Choroid plexus epithelial cell (primary cell): ENCODE data around the gene MVP.
A peak's percentile ranks its signal among the peaks of the same experiment; 100 is the strongest.

Experiments used
- DNase-seq: peaks from one replicate; pipeline ENCODE4 v3.0.0-alpha.2; 2010; ENCODE audit warnings: low read depth
- H3K4me3 ChIP-seq: 2 replicates; pipeline ENCODE4 v1.5.1; 2011; ENCODE audit warnings: low read depth, mild to moderate bottlenecking, control low read depth, low read length, moderate library complexity
- TF ChIP-seq, protein P1 (sequence below): conservative IDR thresholded peaks from 2 replicates; pipeline ENCODE4 v1.5.1; 2011; ENCODE audit warnings: low read depth, mild to moderate bottlenecking, control low read depth, inconsistent platforms, low read length, moderate library complexity

Gene MVP

DNA sequence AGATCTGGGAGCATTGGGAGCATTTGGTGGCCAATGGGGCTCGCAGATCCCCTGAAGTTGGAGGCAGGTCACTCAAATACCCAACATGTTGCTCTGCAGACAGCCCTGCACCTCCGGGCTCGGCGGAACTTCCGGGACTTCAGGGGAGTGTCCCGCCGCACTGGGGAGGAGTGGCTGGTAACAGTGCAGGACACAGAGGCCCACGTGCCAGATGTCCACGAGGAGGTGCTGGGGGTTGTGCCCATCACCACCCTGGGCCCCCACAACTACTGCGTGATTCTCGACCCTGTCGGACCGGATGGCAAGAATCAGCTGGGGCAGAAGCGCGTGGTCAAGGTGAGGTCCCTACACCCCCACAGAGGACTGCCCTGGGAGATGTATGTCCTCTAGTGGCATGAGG lies 16.4 kb downstream of the MVP start:
- DNase-seq: no peak
- TF ChIP-seq, protein P1, sequence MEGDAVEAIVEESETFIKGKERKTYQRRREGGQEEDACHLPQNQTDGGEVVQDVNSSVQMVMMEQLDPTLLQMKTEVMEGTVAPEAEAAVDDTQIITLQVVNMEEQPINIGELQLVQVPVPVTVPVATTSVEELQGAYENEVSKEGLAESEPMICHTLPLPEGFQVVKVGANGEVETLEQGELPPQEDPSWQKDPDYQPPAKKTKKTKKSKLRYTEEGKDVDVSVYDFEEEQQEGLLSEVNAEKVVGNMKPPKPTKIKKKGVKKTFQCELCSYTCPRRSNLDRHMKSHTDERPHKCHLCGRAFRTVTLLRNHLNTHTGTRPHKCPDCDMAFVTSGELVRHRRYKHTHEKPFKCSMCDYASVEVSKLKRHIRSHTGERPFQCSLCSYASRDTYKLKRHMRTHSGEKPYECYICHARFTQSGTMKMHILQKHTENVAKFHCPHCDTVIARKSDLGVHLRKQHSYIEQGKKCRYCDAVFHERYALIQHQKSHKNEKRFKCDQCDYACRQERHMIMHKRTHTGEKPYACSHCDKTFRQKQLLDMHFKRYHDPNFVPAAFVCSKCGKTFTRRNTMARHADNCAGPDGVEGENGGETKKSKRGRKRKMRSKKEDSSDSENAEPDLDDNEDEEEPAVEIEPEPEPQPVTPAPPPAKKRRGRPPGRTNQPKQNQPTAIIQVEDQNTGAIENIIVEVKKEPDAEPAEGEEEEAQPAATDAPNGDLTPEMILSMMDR: no peak
- H3K4me3 ChIP-seq: no peak overlapping the region

DNA sequence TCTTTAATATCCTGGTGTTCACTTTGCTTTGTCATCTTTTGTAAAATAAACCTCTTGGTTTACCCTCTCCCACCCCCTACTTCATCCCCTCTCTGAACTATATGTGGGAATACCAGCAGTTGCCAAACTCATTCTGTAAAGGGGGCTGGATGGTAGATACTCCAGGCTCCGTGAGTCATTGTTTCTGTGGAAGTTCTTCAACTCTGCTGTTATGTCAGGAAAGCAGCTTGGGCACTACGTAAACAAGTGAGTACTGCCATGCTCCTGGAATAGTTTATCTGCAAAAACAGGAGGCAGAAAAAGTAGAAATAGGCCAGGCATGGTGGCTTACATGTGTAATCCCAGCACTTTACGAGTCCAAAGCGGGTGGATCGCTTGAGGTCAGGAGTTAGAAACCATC lies 17.6 kb downstream of the MVP start:
- H3K4me3 ChIP-seq: no peak overlapping the region
- no peak for DNase-seq
- TF ChIP-seq, protein P1: no peak

DNA sequence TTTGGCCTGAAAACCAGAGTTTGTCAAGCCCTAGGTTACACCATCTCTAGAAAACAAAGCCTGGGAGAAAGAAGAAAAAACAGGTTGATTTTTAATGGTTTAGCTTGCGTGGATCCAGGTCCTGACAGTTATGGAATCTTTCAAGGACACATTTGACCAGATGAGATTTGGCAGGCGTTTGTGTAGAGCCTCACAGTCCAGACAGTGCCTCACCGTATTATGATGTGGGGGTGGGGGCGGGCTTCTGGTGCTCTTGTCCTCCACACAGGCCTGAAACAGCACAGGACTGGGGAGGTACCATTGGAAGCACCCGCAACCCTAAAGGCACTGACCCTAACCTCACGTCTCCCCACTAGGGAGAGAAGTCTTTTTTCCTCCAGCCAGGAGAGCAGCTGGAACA lies 19.6 kb downstream of the MVP start:
- TF ChIP-seq, protein P1: no peak
- no peak overlapping the region for H3K4me3 ChIP-seq
- DNase-seq: no peak

DNA sequence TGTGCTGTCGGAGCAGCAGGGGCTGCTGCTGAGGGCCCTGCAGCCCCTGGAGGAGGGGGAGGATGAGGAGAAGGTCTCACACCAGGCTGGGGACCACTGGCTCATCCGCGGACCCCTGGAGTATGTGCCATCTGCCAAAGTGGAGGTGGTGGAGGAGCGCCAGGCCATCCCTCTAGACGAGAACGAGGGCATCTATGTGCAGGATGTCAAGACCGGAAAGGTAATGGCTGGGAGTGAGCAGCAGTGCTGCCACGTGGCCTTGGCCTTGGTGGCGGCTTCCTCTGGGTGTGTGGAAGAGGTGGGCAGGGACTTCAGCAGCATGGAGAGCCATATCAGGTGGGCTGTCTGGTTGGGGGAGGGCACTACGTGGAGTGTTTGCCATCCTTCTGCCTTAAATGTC lies 20.0 kb downstream of the MVP start:
- TF ChIP-seq, protein P1: no peak
- H3K4me3 ChIP-seq: no peak overlapping the region
- no peak for DNase-seq

DNA sequence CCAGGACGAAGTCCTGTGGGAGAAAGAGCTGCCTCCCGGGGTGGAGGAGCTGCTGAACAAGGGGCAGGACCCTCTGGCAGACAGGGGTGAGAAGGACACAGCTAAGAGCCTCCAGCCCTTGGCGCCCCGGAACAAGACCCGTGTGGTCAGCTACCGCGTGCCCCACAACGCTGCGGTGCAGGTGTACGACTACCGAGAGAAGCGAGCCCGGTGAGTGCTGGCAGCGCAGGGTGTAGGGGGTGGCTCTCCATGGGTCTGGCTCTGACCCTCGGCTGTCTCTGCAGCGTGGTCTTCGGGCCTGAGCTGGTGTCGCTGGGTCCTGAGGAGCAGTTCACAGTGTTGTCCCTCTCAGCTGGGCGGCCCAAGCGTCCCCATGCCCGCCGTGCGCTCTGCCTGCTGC lies 21.4 kb downstream of the MVP start:
- no peak for DNase-seq
- TF ChIP-seq, protein P1: no peak
- H3K4me3 ChIP-seq: no peak overlapping the region

DNA sequence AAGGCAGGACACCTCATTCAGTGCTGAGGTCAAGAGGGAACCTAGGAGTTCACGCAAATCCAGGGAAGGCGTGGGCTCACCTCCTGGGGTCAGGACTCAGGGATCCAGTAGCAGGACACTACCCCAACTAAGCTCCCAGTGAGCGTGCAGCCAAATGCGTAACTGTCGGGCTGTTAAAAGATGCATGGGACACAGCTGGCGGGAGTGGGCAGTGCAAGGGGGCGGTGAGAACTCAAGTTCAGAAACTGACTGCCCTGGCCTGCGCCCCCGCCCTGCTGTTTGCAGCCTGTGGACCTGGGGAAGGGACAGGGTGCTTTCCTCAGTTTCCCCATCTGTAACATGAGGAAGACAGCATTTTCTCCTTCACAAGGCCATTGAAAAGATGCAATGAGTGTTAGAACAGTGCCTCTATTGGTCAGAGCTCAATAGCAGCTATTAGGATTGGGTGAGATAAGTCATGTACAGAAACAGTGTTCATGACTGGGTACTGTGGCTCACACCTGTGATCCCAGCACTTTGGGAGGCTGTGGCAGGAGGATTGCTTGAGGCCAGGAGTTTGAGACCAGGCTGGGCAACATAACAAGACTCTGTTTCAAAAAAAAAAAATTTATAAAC lies 22.6 kb downstream of the MVP start:
- no peak overlapping the region for H3K4me3 ChIP-seq
- DNase-seq: peak; percentile 22
- TF ChIP-seq, protein P1: peak; percentile 21

DNA sequence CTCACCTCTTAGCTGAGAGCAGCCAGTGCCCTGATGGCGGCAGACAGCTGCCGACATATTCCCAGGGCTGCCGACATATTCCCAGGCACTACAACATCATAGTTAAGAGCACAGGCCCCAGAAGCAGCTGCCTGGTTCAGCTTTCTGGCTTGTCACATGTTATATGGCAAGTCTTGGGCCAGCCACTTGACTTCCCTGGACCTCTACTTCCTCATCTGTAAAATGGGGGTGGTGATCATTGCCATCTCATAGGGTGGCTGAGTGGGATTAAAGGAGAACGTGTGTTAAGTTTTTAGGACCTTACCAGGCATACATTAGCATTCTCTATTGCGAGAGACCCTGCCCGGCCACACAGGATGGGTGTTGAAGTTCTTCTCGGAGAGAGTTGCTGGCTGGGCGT lies 23.7 kb downstream of the MVP start:
- no peak overlapping the region for H3K4me3 ChIP-seq
- DNase-seq: no peak
- TF ChIP-seq, protein P1: no peak
